Stimulated activated CD4-positive, alpha-beta T cell treated with anti-CD3 and anti-CD28 coated beads, Interleukin-12 subunit alpha, Interleukin-12 subunit beta, amount 100 ng/mL, for 48 hours (primary cell): ENCODE data around the gene CALR.
"Not testable (repeated sequence)": the region's sequence is repeated elsewhere in the genome, so short reads cannot be mapped to it uniquely, and the experiment has no call there.

Source experiments
- DNase-seq, 3 donors: peaks; one replicate each; pipeline ENCODE4 v3.0.0-alpha.2; 2020; ENCODE audit warnings: low read depth in 2 of 3, low spot score in 1 of 3

The CALR gene

GRCh38 chr19:12937927-12938778, at the start of gene CALR:
CALR (plus strand) TSS chr19:12938609; CDS start chr19:12938680, 71 bp downstream.
- DNase-seq: peak; percentile 97 to 100 (median 99)

DNA sequence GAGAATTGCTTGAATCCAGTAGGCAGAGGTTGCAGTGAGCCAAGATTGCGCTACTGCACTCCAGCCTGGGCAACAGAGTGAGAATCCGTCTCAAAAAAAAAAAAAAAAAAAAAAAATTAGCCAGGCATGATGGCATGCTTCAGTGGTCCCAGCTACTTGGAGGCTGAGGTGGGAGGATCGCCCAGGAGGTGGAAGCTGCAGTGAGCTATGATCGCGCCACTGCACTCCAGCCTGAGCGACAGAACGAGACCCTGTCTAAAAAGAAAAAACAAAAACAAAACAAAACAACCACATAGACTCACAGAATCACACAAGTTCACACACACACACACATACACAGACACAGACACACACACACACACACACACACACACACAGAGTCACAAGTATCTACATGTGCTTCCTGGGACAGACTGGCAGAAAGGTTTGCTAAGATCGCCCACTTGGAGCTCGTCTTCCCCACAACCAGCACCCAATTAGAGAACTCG, 48.1 kb upstream of the CALR start:
- not testable (repeated sequence) for DNase-seq

GRCh38 chr19:12890787-12891552, 47.4 kb upstream of the CALR start, which contains the start of gene GCDH:
GCDH (plus strand) TSS chr19:12891160; CDS start chr19:12891305, 145 bp downstream.
- peak; percentile 91 to 96 (median 95) for DNase-seq

DNA sequence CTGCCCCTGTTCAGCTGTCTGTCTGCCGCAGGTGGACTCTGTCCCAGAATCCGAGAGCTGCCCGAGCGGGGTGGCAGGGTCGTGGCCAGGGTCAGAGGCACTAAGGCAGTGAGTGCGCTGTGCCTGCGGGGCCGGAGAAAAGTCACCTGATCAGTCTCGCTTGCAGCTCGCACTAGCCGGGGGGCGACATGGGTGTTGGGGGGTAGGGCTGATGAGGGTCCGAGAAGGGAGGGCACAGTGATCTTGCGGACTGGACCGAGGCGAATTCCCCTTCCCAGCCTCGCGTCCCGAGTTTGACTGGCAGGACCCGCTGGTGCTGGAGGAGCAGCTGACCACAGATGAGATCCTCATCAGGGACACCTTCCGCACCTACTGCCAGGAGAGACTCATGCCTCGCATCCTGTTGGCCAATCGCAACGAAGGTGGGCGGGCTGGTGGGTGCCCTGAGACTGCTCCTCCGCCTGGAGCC, 46.8 kb upstream of the CALR start:
- DNase-seq: no peak

GRCh38 chr19:12893582-12893981, 44.8 kb upstream of the CALR start:
- DNase-seq: no peak

- no peak for DNase-seq
These were observed 41.9 kb upstream of the CALR start for GRCh38 chr19:12896460-12896859.

DNA sequence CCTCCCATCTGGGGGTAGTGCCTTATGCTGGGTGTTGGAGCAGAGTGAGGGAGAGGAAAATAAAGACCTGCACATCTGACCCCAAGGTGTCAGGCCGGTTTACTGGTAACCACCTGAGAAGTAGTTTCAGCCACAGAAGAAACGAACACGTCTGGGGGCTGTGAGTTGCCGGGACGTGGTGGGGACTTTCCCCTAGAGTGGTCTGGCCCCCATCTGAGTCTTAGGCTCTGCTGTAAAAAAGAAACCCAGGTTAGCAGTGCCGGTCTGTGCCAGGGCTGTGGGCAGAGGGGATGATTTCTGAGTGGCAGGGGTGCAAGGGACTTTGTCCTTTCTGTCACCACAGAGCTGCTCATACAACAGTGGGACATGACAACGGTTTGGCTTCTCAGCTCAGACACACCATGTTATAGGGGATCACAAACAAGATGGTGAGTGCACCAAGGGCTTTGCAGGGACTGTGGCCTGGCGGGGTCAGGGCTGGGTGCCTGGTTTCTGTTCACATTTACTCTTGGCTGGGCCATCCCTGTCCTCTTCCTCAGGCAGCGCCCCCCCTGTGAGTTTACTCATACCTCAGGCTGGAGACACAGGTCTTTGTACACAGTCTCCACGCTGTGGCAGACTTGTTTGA, 38.4 kb upstream of the CALR start:
- DNase-seq: no peak

- DNase-seq: no peak
These were observed 31.2 kb upstream of the CALR start for GRCh38 chr19:12907166-12907565.

DNA sequence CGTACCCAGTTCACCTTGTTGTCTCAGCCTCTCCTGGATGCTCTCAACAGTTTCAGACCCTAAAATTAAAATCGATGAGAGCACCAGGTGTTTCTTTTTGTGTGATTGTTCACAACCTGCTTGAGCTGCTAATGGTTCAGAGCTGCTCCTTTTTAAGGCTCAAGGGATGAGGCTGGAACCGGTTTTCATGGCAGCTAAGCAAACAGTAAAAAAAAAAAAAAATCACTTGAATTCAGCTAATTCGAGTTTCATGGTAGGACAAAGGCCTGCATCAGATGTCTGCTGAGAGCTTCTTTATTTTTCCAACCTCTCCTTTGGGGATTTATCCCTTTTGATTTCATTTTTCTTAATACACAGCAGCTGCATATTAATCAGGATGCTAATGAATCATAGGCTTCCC, 25.8 kb upstream of the CALR start:
- DNase-seq: no peak

DNA sequence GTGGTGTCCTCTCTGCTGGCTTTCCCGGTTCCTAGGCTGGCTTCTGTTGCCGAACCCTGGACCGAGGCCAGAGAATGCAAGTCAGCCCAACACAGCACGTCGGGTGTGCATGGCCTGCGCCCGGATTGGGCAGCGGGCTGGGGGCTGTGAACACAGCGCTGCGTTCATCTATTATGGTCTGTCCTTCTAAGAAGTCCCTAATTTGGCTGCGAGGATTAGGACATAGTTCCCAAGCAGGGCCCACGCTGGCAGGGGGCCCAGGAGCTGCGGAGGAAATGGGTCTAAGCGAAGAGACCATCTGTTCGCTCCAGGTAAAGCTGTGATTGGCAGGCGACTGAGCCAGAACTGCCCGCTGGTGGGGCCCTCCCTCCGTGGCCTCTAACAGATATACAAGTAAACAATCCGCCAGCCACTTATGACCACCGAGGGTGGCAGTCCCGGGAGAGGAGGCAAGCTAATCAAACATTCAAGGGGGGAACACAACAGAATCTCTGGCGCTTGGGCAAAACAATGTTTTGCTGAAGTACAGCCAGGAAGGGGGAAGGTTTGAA, 25.3 kb upstream of the CALR start:
- no peak for DNase-seq

DNA sequence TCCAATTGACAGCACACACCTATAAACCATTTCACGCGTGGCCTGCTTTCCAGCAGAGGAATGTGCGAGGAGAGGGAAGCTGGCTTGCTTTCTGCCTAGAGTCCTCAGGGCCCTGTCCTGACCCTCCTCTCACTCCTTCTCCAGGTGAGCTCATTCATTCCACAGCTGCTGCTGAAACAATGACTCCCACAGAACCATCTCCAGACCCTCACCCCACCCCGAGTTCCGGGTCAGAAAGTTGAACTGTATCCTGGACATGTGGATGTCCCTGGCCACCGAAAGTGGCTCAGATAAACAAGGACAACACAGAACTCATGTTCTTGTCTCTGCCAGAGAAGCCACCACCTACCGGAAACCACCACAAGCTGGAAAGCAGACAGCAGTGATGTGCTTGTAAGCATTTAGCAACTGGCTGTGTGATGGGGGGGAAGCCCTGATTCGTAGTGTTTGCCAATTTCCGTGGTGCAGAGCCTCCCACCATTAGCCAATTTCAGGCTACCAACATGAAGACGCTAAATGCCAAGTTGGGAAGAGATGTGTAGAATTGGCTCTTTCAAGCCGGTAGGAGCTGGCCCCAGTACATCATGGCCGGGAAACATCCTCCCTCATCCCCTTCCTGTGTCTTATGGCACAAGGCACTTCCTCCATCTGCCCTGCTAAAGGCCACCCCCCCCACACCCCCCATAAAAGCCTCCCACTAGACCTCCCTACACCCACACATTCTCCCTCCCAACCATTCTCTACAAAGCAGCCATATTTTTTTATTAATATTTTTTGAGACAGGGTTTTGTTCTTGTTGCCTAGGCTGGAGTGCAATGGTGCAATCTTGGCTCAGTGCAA, 24.3 kb upstream of the CALR start:
- DNase-seq: no peak

DNA sequence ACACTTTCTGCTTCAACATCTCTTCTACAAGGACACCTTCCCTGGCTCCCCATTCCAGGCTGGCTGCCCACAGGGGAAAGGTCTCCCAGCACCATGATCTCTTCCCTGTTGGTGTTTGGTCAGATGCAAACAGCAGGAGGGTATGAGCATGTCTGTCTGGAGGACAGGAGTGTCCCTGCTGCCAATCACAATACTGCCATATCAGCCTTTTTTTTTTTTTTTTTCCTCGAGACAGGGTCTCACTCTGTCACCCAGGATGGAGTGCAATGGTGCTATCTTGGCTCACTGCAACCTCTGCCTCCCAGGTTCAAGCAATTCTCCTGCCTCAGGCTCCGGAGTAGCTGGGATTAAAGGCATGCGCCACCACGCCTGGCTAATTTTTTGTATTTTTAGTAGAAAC, 22.5 kb upstream of the CALR start:
- DNase-seq: not testable (repeated sequence)

- no peak for DNase-seq
These were observed 20.2 kb upstream of the CALR start for GRCh38 chr19:12918253-12918652.

DNA sequence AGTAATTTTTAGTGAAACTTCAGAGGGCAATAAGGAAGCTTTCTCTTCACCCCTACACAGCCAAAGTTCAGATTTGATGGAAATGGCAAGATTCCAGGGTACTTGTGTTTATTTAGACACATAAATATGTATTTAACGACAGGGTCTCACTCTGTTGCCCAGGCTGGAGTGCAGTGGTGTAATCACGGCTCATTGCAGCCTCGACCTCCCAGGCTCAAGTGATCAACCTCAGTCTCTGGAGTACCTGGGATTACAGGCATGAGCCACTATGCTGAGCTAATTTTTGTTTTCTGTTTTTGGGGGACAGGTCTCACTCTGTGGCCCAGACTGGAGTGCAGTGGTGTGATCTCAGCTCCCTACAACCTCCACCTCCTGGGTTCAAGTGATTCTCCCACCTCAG, 17.4 kb upstream of the CALR start:
- no peak for DNase-seq

- no peak for DNase-seq
These were observed 15.4 kb upstream of the CALR start for GRCh38 chr19:12922959-12923358.

- DNase-seq: no peak
These were observed 13.6 kb upstream of the CALR start for GRCh38 chr19:12924621-12925310.

- DNase-seq: no peak
These were observed 8.3 kb upstream of the CALR start for GRCh38 chr19:12930002-12930645.

- no peak for DNase-seq
These were observed 5.8 kb upstream of the CALR start for GRCh38 chr19:12932392-12933286.
